HFF-Myc (cell line): ENCODE measurements around the gene NDUFC2.
A peak's percentile ranks its signal among the peaks of the same experiment; 100 is the strongest.
"Not testable (repeated sequence)": the region's sequence is repeated elsewhere in the genome, so short reads cannot be mapped to it uniquely, and the experiment has no call there.

Experiments used
- DNase-seq: peaks from one replicate; pipeline ENCODE4 v3.0.0-alpha.2; 2011; ENCODE audit warnings: low read depth; ENCODE audit errors: extremely low read depth
- H3K4me3 ChIP-seq: replicated peaks from 2 replicates; pipeline ENCODE4 v1.5.1; 2011; ENCODE audit warnings: low read depth, mild to moderate bottlenecking, control low read depth, low read length
- CTCF ChIP-seq: IDR thresholded peaks from 2 replicates; pipeline ENCODE4 v1.5.1; 2012; ENCODE audit warnings: mild to moderate bottlenecking, low read depth, low read length, control low read depth; ENCODE audit errors: missing control alignments

Gene NDUFC2

GRCh38 chr11:78041843-78042440, 37.7 kb downstream of the NDUFC2 start:
- no peak for TF ChIP-seq CTCF

GRCh38 chr11:78041380-78041719, 38.3 kb downstream of the NDUFC2 start:
- not testable (repeated sequence) for H3K4me3 ChIP-seq, DNase-seq

More at GRCh38 chr11:78041843-78042440, 37.7 kb downstream of the NDUFC2 start:
- H3K4me3 ChIP-seq, result no peak overlapping the region
- DNase-seq, result no peak

GRCh38 chr11:78040691-78041379, 38.8 kb downstream of the NDUFC2 start:
- TF ChIP-seq CTCF, result no peak
- H3K4me3 ChIP-seq, result no peak overlapping the region
- no peak for DNase-seq

- no peak for TF ChIP-seq CTCF
Measured at GRCh38 chr11:78039919-78040671, 39.6 kb downstream of the NDUFC2 start.

GRCh38 chr11:78039391-78039918, 40.2 kb downstream of the NDUFC2 start:
- DNase-seq, result no peak
- no peak overlapping the region for H3K4me3 ChIP-seq
- TF ChIP-seq CTCF, result no peak

More at GRCh38 chr11:78039919-78040671, 39.6 kb downstream of the NDUFC2 start:
- H3K4me3 ChIP-seq, result peak overlapping the region; percentile 20; the same call in 1 of the 2 replicates
- DNase-seq, result peak; percentile 63

GRCh38 chr11:78038697-78039313, 40.9 kb downstream of the NDUFC2 start:
- TF ChIP-seq CTCF, result no peak
- no peak overlapping the region for H3K4me3 ChIP-seq
- no peak for DNase-seq
